Measurements from ENCODE around the gene SLC13A4.

The SLC13A4 gene

DNA sequence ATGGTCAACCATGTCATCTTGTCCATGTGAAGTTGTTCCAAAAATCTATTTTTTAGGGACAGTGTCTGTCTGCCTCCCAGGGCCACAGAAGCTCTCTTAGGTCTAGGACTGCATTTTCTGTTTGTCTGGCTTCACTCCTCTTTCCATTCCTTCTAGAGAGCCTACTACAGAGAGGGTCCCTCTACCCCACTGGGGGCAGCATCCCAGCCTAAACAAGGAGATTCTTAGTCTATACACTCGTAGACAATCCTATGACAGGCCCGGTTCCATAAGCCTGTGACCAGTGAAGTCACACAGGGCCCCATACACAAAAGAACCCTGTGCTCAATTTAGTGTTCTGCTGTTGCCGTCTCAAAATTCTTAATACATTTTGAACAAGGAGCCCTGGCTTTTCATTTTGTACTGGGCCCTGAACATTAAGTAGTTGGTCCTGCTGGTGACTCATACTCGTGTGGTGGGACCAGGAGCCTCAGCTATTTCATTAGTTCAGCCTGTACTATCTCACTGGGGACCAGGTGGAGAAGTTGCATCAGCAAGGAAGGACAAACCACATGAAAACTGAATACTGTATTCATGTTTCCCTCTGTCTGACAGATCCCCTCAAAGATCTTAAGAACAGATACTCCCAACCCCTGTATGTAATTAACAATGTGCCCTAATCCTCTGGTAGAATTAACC is 44.1 kb upstream of the SLC13A4 start:
- CTCF ChIA-PET: interaction anchor here (1.5 kb wide), 1 partner anchor 99 kb away, joined by 5 read pairs; no protein-coding TSS in a partner anchor
- TF ChIP-seq, protein P1, sequence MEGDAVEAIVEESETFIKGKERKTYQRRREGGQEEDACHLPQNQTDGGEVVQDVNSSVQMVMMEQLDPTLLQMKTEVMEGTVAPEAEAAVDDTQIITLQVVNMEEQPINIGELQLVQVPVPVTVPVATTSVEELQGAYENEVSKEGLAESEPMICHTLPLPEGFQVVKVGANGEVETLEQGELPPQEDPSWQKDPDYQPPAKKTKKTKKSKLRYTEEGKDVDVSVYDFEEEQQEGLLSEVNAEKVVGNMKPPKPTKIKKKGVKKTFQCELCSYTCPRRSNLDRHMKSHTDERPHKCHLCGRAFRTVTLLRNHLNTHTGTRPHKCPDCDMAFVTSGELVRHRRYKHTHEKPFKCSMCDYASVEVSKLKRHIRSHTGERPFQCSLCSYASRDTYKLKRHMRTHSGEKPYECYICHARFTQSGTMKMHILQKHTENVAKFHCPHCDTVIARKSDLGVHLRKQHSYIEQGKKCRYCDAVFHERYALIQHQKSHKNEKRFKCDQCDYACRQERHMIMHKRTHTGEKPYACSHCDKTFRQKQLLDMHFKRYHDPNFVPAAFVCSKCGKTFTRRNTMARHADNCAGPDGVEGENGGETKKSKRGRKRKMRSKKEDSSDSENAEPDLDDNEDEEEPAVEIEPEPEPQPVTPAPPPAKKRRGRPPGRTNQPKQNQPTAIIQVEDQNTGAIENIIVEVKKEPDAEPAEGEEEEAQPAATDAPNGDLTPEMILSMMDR (conservative IDR thresholded peaks at IDR 0.05; ENCODE audit: low read depth): no peak
- peak; percentile 9 for DNase-seq (ENCODE audit: low spot score)
- H3K27ac ChIP-seq: no peak overlapping the region
- POLR2A ChIA-PET (ENCODE audit: low non-redundant PET): no interaction called here

DNA sequence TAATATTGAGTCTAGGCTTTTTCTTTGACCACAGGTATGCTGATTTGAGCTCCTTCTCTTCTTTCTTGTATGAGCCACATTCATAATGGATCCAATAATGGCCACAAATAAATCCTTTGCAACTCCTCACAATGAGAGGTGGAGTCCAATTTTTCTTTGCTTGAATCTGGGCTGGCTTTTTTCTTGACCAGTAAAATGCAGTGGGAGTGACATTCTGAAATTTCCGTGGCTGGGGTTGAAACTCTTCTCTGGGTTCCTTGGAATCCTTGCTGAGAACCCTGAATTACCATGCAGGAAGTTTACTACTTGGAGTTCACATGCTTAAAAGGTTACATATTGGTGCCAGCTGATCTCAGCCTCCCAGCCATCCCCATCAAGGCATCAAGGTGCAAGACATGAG is 43.1 kb upstream of the SLC13A4 start:
- ChIA-PET POLR2A (ENCODE audit: low non-redundant PET) (no interaction called here), CTCF (interaction anchor here (0.6 kb wide), 1 partner anchor 1316 kb away, joined by 3 read pairs; no protein-coding TSS in a partner anchor)
- TF ChIP-seq, protein P1 (conservative IDR thresholded peaks at IDR 0.05; ENCODE audit: low read depth): no peak
- no peak overlapping the region for H3K27ac ChIP-seq
- DNase-seq (ENCODE audit: low spot score): no peak

DNA sequence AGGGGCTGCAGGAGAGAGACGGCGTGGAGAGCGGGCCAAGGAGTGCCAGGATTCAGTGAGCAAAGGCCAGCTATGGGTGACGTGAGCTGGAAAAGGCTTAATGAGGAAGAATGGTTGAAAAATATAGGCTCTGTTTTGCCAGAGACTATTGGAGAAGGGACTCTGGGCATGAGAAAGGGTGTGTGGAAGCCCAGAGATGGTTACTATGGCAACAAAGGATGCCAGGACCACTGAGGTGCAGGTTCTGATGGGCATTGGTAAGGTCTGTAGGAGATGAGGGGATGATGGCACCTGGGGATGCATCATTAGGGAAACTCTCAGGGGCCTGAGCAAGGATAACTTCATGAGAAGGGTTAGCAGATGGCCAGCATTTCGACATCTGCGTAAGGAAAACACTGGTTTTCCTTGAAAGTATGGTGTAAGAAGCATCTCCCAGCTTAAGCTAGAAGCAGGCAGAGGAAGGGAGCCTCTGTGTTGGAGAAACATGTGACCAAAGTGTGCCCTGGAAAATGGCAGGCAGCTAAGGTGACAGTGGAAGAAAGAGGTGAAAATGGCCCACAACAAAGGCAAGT is 42.2 kb upstream of the SLC13A4 start:
- H3K27ac ChIP-seq: no peak overlapping the region
- TF ChIP-seq, protein P1 (conservative IDR thresholded peaks at IDR 0.05; ENCODE audit: low read depth): no peak
- ChIA-PET CTCF (no interaction called here), POLR2A (ENCODE audit: low non-redundant PET) (no interaction called here)
- DNase-seq (ENCODE audit: low spot score): no peak

DNA sequence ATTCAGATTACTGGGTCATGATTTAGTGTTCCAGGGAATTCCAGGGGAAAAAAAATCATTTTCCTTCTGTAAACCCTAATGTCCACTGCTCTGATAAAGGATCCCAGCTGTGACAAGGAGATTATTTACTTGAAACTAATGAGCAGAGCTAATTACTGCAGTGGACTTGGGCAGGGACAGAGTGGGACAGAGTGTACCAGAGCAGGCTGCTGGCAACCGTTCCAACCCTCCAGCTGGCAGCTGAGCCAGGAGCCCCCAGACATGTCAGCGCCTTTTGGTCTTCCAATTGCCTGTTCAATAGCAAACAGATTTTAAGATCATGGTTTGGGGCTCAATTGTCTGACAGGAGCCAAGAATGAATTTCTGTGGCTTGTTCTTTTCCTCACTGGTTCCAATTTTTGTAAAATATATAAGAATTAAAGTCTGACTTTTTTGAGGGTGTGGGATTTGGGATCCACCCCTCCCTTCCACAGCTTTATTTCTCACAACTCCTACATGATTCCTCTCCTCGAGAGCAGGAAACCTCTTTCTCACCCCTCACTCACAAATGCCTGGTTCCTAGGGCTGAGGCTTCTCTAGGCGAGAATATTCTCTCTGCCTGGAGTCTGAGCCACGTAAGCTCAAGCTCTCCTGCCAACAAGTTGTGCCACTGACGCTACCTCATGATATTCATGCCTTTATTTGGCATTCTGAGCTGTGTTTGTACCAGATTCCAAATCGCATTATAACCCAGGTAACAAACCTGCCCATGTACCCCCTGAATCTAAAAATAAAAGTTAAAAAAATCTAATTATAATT is 41.2 kb upstream of the SLC13A4 start:
- POLR2A ChIA-PET (ENCODE audit: low non-redundant PET): no interaction called here

DNA sequence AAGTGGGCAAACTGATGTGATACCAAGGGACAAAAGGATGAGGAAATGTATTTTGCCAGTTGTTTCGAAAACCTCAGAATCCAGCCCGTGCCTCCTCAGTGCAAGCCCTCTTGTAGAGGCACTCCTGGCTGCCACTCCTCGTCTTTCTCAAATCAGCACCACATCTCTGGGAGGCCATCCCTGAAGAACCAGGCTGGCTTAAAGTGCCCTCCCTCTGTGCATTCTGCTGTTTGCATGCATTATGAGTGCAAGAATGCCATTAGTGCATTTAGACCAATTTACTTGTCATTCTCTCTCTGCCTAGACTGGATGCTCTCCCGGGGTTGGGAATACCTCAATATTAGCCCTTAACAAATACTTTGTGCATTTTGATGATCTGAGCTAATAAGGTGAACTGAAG is 40.5 kb upstream of the SLC13A4 start:
- ChIA-PET CTCF (no interaction called here), POLR2A (ENCODE audit: low non-redundant PET) (no interaction called here)
- DNase-seq (ENCODE audit: low spot score): no peak
- TF ChIP-seq, protein P1 (conservative IDR thresholded peaks at IDR 0.05; ENCODE audit: low read depth): no peak
- H3K27ac ChIP-seq: no peak overlapping the region

More for the DNA sequence above, 41.2 kb upstream of the SLC13A4 start:
- DNase-seq (ENCODE audit: low spot score): no peak
- CTCF ChIA-PET: no interaction called here
- H3K27ac ChIP-seq: no peak overlapping the region
- TF ChIP-seq, protein P1 (conservative IDR thresholded peaks at IDR 0.05; ENCODE audit: low read depth): no peak

DNA sequence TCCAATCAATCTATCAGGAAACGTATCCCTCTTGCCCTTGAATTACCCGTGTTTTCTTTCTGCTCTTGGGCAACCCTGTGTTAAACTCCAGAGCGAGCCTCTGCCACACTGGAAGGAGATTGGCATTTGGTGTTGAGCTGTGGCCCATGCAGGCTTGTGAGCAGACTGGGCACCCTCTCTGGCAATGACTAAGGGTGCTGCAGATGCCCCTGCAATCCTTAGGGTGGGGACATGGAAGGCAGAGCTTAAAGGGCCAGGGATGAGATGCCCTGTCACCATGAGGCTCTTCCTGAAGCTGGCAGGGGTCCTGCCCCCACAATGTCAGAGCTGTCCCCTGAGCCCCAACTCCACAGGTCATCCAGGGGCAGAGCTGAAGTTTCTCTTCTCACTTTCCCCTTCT is 40.1 kb upstream of the SLC13A4 start:
- no peak overlapping the region for H3K27ac ChIP-seq
- POLR2A ChIA-PET (ENCODE audit: low non-redundant PET): no interaction called here
- TF ChIP-seq, protein P1 (conservative IDR thresholded peaks at IDR 0.05; ENCODE audit: low read depth): no peak
- no peak for DNase-seq (ENCODE audit: low spot score)
- CTCF ChIA-PET: no interaction called here

Data from RWPE1 (cell line).